Measurements from ENCODE around the gene KCNH1. TPM values are rescaled to one million over a fixed set of nuclear protein-coding genes. Genes with fewer than 3 reads are reported as not detected.
"Not testable (repeated sequence)": the region's sequence is repeated elsewhere in the genome, so short reads cannot be mapped to it uniquely, and the experiment has no call there.

KCNH1 gene
- total RNA-seq, 1 donor from 2014 or later, result 6.3 TPM

DNA sequence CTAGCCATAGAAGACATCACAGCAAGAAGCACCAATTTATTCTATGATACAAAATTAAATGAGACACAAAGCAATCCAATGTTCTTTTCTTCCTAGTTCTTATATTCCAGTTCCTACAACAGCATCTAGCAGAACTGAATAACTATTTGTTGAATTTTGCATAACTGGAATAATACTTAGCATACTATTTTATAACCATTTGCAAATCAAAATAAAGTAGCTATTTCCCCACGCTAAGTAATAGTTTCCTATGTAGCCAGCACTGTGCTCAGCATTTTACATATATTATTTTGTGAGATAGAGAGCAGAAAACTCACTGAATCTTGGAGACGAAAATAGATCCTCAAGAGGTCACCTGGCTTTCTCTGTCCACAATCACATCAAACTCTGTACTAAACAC, 42.1 kb downstream of the KCNH1 start:
- no peak for DNase-seq (ENCODE audit: low spot score)
- H3K27me3 Mint-ChIP-seq (ENCODE audit: low read depth), result no peaks in the 10 kb centered on the region
- H3K27ac Mint-ChIP-seq (ENCODE audit: unreplicated experiment), result no peak overlapping the region
- no peak overlapping the region for H3K4me3 Mint-ChIP-seq (ENCODE audit: unreplicated experiment)
- TF ChIP-seq, protein P1, sequence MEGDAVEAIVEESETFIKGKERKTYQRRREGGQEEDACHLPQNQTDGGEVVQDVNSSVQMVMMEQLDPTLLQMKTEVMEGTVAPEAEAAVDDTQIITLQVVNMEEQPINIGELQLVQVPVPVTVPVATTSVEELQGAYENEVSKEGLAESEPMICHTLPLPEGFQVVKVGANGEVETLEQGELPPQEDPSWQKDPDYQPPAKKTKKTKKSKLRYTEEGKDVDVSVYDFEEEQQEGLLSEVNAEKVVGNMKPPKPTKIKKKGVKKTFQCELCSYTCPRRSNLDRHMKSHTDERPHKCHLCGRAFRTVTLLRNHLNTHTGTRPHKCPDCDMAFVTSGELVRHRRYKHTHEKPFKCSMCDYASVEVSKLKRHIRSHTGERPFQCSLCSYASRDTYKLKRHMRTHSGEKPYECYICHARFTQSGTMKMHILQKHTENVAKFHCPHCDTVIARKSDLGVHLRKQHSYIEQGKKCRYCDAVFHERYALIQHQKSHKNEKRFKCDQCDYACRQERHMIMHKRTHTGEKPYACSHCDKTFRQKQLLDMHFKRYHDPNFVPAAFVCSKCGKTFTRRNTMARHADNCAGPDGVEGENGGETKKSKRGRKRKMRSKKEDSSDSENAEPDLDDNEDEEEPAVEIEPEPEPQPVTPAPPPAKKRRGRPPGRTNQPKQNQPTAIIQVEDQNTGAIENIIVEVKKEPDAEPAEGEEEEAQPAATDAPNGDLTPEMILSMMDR (IDR thresholded peaks at IDR 0.05), result no peak
- peaks cover 2% of the 10 kb centered on the region for H3K36me3 Mint-ChIP-seq (ENCODE audit: low read depth)
- H3K4me1 Mint-ChIP-seq (ENCODE audit: low read depth), result no peaks in the 10 kb centered on the region
- no peaks in the 10 kb centered on the region for H3K9me3 Mint-ChIP-seq (ENCODE audit: low read depth)

DNA sequence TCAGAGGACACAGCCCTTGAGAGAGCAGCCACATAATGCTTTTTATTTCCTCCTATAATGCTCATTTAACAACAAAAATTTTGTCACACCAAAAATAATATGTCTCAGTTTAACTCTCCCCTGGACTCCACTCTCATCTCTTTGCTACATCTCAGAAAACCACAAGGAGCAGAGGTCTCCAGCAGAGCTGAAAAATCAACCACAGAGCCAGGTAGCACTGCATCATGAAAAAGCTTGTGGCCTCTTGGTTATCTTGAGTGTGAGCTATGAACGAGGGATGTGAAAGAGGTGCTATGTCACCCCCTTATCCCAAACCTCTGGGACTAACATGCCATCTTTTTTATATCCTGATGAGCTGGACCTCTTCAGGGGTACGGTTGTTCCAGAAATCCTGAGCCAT, 44.4 kb downstream of the KCNH1 start:
- Mint-ChIP-seq H3K9me3 (ENCODE audit: low read depth) (no peaks in the 10 kb centered on the region), H3K4me1 (ENCODE audit: low read depth) (no peaks in the 10 kb centered on the region), H3K4me3 (ENCODE audit: unreplicated experiment) (no peak overlapping the region), H3K27me3 (ENCODE audit: low read depth) (no peaks in the 10 kb centered on the region), H3K36me3 (ENCODE audit: low read depth) (peaks cover 2% of the 10 kb centered on the region), H3K27ac (ENCODE audit: unreplicated experiment) (no peak overlapping the region)
- no peak for DNase-seq (ENCODE audit: low spot score)
- TF ChIP-seq, protein P1 (IDR thresholded peaks at IDR 0.05), result no peak

DNA sequence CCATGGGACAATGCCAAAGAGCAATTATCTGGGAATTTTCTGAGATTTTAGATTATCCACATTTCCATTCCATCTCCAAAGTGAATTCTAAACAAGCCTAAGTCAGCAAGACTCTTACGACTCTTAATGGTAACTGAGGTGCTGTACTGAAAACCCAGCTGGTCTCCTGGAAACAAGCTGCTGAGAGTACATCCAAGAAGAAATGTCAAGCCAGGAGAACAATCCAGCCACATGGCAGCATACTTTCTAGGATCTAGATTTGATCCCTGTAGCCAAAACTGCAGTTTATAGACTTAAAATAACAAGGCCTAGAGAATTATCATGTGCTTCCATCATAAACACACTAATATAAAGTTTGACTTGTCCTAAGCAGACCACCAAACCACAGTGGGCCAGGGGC, 45.8 kb downstream of the KCNH1 start:
- H3K9me3 Mint-ChIP-seq (ENCODE audit: low read depth), result no peaks in the 10 kb centered on the region
- H3K27me3 Mint-ChIP-seq (ENCODE audit: low read depth), result no peaks in the 10 kb centered on the region
- H3K4me3 Mint-ChIP-seq (ENCODE audit: unreplicated experiment), result no peak overlapping the region
- peaks cover 1% of the 10 kb centered on the region for H3K36me3 Mint-ChIP-seq (ENCODE audit: low read depth)
- TF ChIP-seq, protein P1 (IDR thresholded peaks at IDR 0.05), result no peak
- no peak overlapping the region for H3K27ac Mint-ChIP-seq (ENCODE audit: unreplicated experiment)
- DNase-seq (ENCODE audit: low spot score), result no peak
- H3K4me1 Mint-ChIP-seq (ENCODE audit: low read depth), result no peaks in the 10 kb centered on the region

DNA sequence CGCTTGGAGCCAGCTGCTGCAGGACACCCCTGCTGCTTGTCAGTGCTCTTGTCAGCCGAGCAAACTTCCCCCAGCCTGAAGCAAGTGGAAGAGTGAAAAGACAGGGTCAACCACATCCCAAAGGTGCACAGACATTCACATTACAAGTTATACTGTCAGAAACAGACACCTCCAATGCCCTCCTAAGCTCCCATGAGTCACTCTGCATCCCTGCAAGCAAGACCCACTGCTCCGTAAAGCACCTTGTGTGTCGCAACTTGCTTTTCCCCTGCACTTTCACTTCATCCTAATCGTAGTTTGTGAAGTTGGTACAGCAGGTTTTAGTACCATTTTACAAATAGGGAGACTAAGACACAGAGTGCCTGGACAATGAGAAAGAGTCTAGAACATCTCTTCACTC, 51.1 kb downstream of the KCNH1 start:
- Mint-ChIP-seq H3K36me3 (ENCODE audit: low read depth) (peaks cover 10% of the 10 kb centered on the region), H3K4me3 (ENCODE audit: unreplicated experiment) (no peak overlapping the region), H3K27ac (ENCODE audit: unreplicated experiment) (no peak overlapping the region), H3K27me3 (ENCODE audit: low read depth) (no peaks in the 10 kb centered on the region), H3K4me1 (ENCODE audit: low read depth) (no peaks in the 10 kb centered on the region), H3K9me3 (ENCODE audit: low read depth) (no peaks in the 10 kb centered on the region)
- no peak for DNase-seq (ENCODE audit: low spot score)
- TF ChIP-seq, protein P1 (IDR thresholded peaks at IDR 0.05), result no peak

DNA sequence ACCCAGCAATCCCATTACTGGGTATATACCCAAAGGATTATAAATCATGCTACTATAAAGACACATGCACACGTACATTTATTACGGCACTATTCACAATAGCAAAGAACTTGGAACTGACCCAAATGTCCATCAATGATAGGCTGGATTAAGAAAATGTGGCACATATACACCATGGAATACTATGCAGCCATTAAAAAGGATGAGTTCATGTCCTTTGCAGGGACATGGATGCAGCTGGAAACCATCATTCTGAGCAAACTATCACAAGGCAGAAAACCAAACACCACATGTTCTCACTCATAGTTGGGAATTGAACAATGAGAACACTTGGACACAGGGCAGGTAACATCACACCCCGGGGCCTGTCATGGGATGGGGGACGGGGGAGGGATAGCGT, 52.5 kb downstream of the KCNH1 start:
- H3K4me3 Mint-ChIP-seq (ENCODE audit: unreplicated experiment); H3K4me1 Mint-ChIP-seq (ENCODE audit: low read depth); H3K9me3 Mint-ChIP-seq (ENCODE audit: low read depth); DNase-seq (ENCODE audit: low spot score); H3K27ac Mint-ChIP-seq (ENCODE audit: unreplicated experiment); H3K27me3 Mint-ChIP-seq (ENCODE audit: low read depth): not testable (repeated sequence)
- H3K36me3 Mint-ChIP-seq (ENCODE audit: low read depth), result peaks cover 13% of the 10 kb centered on the region

DNA sequence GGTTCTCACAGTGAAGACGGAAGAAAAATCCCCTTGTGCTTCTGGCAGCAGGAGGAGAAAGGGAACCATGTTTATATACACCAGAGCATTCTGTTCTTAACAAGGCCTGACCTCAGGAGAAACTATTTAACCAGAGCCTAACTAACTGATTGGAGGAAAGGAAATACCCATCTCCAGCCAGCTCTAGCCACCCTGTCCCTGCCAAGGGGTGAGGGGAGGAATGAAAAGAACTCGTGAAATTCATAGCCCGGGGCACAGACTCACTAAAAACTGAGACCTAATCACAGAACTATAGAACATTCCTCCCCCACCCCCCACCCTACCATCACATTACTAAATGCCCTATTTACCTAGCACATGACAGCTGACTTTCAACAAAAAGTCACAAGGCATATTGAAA, 65.0 kb downstream of the KCNH1 start:
- Mint-ChIP-seq H3K4me3 (ENCODE audit: unreplicated experiment) (peak overlapping the region; percentile 26), H3K27me3 (ENCODE audit: low read depth) (no peaks in the 10 kb centered on the region), H3K27ac (ENCODE audit: unreplicated experiment) (peak overlapping the region; percentile 86), H3K9me3 (ENCODE audit: low read depth) (peaks cover 10% of the 10 kb centered on the region), H3K4me1 (ENCODE audit: low read depth) (peaks cover 20% of the 10 kb centered on the region), H3K36me3 (ENCODE audit: low read depth) (peaks cover 6% of the 10 kb centered on the region)
- no peak for DNase-seq (ENCODE audit: low spot score)
- TF ChIP-seq, protein P1 (IDR thresholded peaks at IDR 0.05), result no peak
